Head of caudate nucleus (tissue), 42 donors: ENCODE measurements around the gene LRP1B.
"Not testable (repeated sequence)": the region's sequence is repeated elsewhere in the genome, so short reads cannot be mapped to it uniquely, and the experiment has no call there.

Source experiments
- DNase-seq, 42 donors: peaks; one replicate each; pipeline versions ENCODE4 v3.0.0 to v3.0.0-alpha.2; 2020 to 2021; ENCODE audit warnings: mixed read lengths in 7 of 42
- intact Hi-C: fragments of 100-400 bp; cut with DNase I; formaldehyde crosslinking; loops from one replicate; pipeline ENCODE4 v1.15.0; 2022

LRP1B gene

GRCh38 chr2:140359056-140359771 is 1771.6 kb downstream of the LRP1B start:
- DNase-seq: no peak
- intact Hi-C loops: no loop called here

GRCh38 chr2:140356697-140357096 is 1774.1 kb downstream of the LRP1B start:
- DNase-seq: no peak
- intact Hi-C loops: no loop called here

- intact Hi-C loops: no loop called here
- no peak for DNase-seq
These were observed 1775.2 kb downstream of the LRP1B start for GRCh38 chr2:140355511-140356090.

- no peak for DNase-seq
- intact Hi-C loops: no loop called here
These were observed 1776.3 kb downstream of the LRP1B start for GRCh38 chr2:140354544-140354943.

- DNase-seq: no peak
These were observed 1777.3 kb downstream of the LRP1B start for GRCh38 chr2:140353541-140353940.

GRCh38 chr2:140351692-140352091 is 1779.1 kb downstream of the LRP1B start:
- no peak for DNase-seq
- intact Hi-C loops: no loop called here

More at GRCh38 chr2:140353541-140353940, 1777.3 kb downstream of the LRP1B start:
- intact Hi-C loops: no loop called here

- intact Hi-C loops: no loop called here
- no peak for DNase-seq
These were observed 1781.1 kb downstream of the LRP1B start for GRCh38 chr2:140349695-140350094.

GRCh38 chr2:140348826-140349225 is 1782.0 kb downstream of the LRP1B start:
- no peak for DNase-seq
- intact Hi-C loops: no loop called here

- intact Hi-C loops: no loop called here
- DNase-seq: no peak
These were observed 1786.0 kb downstream of the LRP1B start for GRCh38 chr2:140344838-140345237.

- intact Hi-C loops, DNase-seq: not testable (repeated sequence)
These were observed 1786.5 kb downstream of the LRP1B start for GRCh38 chr2:140344266-140344665.

- intact Hi-C loops: no loop called here
- DNase-seq: no peak
These were observed 1792.0 kb downstream of the LRP1B start for GRCh38 chr2:140338795-140339194.

GRCh38 chr2:140337061-140337460 is 1793.8 kb downstream of the LRP1B start:
- intact Hi-C loops: no loop called here
- no peak for DNase-seq

- DNase-seq: no peak
- intact Hi-C loops: no loop called here
These were observed 1814.5 kb downstream of the LRP1B start for GRCh38 chr2:140316345-140316744.

GRCh38 chr2:140311905-140312304 is 1818.9 kb downstream of the LRP1B start:
- DNase-seq: no peak
- intact Hi-C loops: no loop called here

- no peak for DNase-seq
- intact Hi-C loops: no loop called here
These were observed 1822.1 kb downstream of the LRP1B start for GRCh38 chr2:140308706-140309105.

- intact Hi-C loops: no loop called here
- no peak for DNase-seq
These were observed 1823.3 kb downstream of the LRP1B start for GRCh38 chr2:140307532-140307931.

- intact Hi-C loops: no loop called here
- no peak for DNase-seq
These were observed 1835.0 kb downstream of the LRP1B start for GRCh38 chr2:140295767-140296166.

- intact Hi-C loops: no loop called here
- no peak for DNase-seq
These were observed 1842.1 kb downstream of the LRP1B start for GRCh38 chr2:140288726-140289125.

- intact Hi-C loops: no loop called here
- no peak for DNase-seq
These were observed 1842.6 kb downstream of the LRP1B start for GRCh38 chr2:140288213-140288612.

GRCh38 chr2:140286377-140286776 is 1844.4 kb downstream of the LRP1B start:
- no peak for DNase-seq
- intact Hi-C loops: no loop called here

GRCh38 chr2:140277344-140277743 is 1853.5 kb downstream of the LRP1B start:
- DNase-seq, intact Hi-C loops: not testable (repeated sequence)
